Midbrain (tissue), 1 donor: ENCODE data around the gene ZNF587B.
"Not testable (repeated sequence)": the region's sequence is repeated elsewhere in the genome, so short reads cannot be mapped to it uniquely, and the experiment has no call there.

Experiments
- DNase-seq: peaks from one replicate; lab custom pipeline; 2025; lab: John Stamatoyannopoulos, UW

Gene ZNF587B

GRCh38 chr19:57819475-57820148 is 10.5 kb upstream of the ZNF587B start:
- DNase-seq, result peak; percentile 93

DNA sequence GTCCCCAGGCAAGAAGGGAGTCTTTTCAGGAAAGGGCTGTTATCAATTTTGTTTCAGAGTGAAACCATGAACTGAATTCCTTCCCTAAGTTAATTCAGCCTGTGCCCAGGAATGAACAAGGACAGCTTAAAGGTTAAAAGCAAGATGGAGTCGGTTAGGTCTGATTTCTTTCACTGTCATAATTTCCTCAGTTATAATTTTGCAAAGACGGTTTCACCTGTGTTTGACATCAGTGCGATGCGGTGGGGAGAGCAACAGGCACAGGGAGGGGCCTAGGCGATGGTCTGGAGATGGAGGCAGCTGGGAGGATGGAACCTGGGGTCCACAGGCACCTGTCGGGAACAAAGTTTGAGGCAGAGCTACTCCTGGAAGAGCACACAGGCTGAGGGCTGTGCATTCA is 9.5 kb upstream of the ZNF587B start:
- DNase-seq, result no peak

- DNase-seq, result not testable (repeated sequence)
These were observed 9.0 kb upstream of the ZNF587B start for GRCh38 chr19:57821095-57821494.

DNA sequence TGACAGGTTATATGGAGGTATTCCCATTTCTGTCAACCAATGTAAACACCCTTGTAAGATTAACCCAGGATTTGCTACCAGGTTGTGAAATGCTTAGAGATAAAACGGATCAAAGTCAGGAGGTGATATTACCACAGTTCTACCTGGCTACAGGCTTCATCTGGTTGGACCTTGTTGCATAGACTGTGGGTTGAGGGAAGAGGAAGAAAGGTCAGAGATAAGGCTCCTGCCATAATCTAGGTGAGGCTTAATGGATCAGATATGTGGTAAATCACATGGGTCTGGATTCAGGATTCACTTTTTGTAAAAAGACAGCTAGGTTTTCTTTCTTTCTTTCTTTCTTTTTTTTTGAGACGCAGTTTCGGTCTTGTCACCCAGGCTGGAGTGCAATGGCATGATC is 8.6 kb upstream of the ZNF587B start:
- not testable (repeated sequence) for DNase-seq

DNA sequence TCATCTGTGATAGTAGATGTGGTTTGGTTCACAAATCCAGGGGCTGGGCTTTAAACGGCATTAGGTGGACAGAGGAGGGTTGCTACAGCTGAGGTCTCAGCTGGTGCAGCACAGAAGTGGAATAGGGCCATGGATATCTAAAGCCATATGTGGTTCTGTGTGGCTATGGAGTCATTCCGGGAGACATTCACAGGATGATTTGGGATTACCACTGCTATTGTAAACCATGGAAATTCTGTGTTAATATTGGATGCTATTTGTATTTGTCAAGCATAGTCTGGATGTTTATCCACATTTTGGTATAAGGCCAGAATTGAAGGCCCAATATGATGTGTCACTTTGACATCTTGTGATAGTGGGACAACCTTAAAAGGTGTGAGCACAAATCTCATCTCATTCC is 6.9 kb upstream of the ZNF587B start:
- not testable (repeated sequence) for DNase-seq

- not testable (repeated sequence) for DNase-seq
These were observed 6.5 kb upstream of the ZNF587B start for GRCh38 chr19:57823608-57824007.

- no peak for DNase-seq
These were observed 4.6 kb upstream of the ZNF587B start for GRCh38 chr19:57825511-57825910.

GRCh38 chr19:57829316-57829715 is 783 bp upstream of the ZNF587B start:
- DNase-seq, result no peak

DNA sequence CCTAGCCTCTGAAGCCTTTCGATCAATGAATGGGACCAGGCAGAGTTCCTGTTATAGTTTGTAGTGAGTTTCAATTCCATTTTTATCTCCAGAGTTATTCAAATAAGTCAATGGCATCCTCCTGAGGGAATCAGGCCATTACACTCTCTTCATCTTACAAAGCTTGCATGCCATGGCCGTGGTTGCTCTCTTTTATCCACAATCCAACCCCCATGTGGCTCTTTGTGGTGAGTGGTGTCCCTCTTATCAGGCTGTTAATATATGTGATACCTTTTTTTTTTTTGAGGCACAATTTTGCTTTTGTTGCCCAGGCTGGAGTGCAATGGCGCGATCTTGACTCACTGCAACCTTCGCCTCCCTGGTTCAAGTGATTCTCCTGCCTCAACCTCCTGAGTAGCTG is 6.9 kb downstream of the ZNF587B start:
- not testable (repeated sequence) for DNase-seq

DNA sequence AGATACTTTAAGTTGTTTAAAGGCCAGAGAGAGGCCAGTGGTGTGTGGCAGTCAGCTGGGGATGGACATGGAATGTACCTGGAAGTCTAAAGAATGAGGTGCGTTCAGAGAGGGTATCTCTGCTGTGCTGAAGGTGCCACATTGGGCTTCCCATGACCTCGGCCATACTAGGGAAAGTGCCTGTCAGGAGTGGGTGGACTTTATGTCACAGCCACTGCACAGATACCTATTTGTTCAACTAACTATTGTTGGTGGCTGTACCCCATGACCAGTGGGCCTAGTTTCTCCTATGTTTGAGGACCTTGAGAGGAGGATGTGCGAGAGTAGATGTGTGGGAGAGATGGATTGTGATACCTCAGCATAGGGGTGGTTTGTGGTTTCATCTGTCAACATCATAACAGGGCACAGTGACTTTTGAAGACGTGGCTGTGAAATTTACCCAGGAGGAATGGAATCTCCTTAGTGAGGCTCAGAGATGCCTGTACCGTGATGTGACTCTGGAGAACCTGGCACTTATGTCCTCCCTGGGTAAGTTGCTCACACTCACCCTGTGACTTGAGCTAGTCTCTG is 8.6 kb downstream of the ZNF587B start:
- DNase-seq, result not testable (repeated sequence)

DNA sequence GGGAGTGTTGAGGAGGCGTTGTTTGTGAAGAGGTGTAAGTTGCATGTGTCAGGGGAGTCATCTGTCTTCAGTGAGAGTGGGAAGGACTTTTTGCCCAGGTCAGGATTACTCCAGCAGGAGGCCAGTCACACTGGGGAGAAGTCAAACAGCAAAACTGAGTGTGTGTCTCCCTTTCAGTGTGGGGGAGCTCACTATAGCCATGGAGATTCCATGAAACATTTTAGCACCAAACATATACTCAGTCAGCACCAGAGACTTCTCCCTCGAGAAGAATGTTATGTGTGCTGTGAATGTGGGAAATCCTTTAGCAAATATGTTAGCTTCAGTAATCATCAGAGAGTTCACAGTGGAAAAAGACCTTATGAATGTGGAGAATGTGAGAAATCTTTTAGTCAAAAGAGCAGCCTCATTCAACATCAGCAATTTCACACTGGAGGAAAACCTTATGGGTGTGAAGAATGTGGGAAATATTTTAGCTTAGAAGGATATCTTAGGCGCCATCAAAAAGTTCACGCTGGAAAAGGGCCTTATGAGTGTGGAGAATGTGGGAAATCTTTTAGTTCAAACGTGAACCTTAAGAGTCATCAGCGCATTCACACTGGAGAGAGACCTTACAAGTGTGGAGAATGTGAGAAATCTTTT is 11.1 kb downstream of the ZNF587B start:
- no peak for DNase-seq

GRCh38 chr19:57847164-57847563 is 17.1 kb downstream of the ZNF587B start:
- not testable (repeated sequence) for DNase-seq

DNA sequence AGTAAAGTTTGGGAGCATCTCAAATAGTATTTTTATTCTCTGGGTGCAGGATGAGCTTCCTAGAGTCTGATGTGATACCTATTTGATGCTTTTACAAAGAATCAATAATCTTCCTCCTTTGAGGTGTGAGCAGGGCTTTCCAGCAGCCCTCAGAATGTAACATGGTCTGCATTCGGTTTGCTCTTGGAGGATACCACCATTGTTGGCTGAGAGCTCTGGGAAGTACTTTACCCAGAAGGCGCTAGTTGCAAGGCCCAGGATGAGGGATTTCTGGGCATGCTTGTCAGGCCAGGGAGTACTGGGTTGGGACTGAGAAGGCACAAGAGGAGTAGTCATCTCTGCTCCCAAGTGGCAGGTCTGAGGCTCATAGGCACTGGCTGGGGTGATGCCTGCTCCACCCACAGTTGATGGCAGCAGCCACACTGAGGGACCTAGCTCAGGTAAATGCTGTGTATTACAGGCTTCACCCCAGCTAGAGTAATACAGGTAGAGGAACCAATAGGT is 19.1 kb downstream of the ZNF587B start:
- DNase-seq, result not testable (repeated sequence)

GRCh38 chr19:57849666-57850473 is 19.8 kb downstream of the ZNF587B start, which contains the start of gene ZNF587:
Gene ZNF587, plus strand, starts transcription at chr19:57849859. Its CDS starts 180 bp downstream, at chr19:57850039.
- DNase-seq, result peak; percentile 83

- no peak for DNase-seq
These were observed 20.5 kb downstream of the ZNF587B start for GRCh38 chr19:57850553-57851017.

GRCh38 chr19:57851812-57852603 is 21.9 kb downstream of the ZNF587B start:
- DNase-seq, result not testable (repeated sequence)

DNA sequence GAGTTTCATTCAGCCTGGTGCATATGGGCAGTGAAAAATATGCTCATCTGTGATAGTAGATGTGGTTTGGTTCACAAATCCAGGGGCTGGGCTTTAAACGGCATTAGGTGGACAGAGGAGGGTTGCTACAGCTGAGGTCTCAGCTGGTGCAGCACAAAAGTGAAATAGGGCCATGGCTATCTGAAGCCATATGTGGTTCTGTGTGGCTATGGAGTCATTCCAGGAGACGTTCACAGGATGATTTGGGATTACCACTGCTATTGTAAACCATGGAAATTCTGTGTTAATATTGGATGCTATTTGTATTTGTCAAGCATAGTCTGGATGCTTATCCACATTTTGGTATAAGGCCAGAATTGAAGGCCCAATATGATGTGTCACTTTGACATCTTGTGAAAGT is 24.0 kb downstream of the ZNF587B start:
- DNase-seq, result not testable (repeated sequence)

- not testable (repeated sequence) for DNase-seq
These were observed 32.3 kb downstream of the ZNF587B start for GRCh38 chr19:57862351-57862750.

DNA sequence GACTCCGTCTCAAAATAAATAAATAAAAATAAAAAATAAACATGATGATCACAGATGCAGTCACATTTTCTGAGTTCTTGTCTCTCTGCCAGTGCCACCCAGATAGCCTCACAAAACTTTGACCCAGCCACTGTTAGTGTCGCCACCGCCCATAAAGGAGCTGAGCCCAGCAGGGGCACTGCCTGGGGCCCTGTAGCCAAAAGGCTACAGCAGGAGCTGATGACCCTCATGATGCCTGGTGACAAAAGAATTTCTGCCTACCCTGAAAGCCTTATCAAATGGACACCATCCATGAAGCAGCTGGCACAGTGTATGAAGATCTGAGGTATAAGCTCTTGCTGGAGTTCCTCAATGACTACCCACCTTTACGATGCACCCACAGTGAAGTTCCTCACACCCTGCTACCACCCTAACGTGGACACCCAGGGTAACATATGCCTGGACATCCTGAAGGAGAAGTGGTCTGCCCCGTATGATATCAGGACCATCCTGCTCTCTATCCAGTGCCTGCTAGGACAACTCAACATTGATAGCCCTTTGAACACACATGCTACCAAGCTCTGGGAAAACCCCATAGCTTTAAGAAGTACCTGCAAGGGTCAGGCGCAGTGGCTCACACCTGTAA is 37.9 kb downstream of the ZNF587B start:
- no peak for DNase-seq

- not testable (repeated sequence) for DNase-seq
These were observed 39.6 kb downstream of the ZNF587B start for GRCh38 chr19:57869655-57870054.

GRCh38 chr19:57870225-57870624 is 40.1 kb downstream of the ZNF587B start:
- no peak for DNase-seq
